ENCODE data around the gene LYRM7. TPM values are rescaled to one million over a fixed set of nuclear protein-coding genes. Genes with fewer than 3 reads are reported as not detected.
"Not testable (repeated sequence)": the region's sequence is repeated elsewhere in the genome, so short reads cannot be mapped to it uniquely, and the experiment has no call there.

The LYRM7 gene
- total RNA-seq, 1 donor from 2014 or later, result 28.7 TPM

DNA sequence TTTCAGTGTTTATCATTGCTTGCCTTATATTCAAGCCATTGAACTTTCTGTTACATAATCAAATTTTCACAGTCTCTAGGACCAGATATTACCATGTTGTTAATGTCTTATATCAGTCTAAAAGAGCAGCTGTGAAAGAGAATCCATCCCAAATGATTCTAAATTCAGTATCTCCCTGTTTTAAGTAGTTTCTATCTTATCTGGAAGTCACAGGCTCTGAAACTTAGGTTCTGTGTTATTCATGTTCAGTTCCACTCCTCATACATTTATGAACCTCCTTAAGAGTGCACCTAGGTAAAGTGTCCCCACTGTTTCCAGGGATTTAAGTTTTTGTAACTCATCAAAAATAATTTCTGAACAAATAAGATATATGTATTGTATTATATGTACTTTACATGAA lies 9.7 kb downstream of the LYRM7 start:
- DNase-seq, result no peak

- no peak for DNase-seq
Measured at GRCh38 chr5:131182839-131183238, 12.1 kb downstream of the LYRM7 start.

GRCh38 chr5:131185523-131186104 lies 14.9 kb downstream of the LYRM7 start:
- DNase-seq, result no peak

DNA sequence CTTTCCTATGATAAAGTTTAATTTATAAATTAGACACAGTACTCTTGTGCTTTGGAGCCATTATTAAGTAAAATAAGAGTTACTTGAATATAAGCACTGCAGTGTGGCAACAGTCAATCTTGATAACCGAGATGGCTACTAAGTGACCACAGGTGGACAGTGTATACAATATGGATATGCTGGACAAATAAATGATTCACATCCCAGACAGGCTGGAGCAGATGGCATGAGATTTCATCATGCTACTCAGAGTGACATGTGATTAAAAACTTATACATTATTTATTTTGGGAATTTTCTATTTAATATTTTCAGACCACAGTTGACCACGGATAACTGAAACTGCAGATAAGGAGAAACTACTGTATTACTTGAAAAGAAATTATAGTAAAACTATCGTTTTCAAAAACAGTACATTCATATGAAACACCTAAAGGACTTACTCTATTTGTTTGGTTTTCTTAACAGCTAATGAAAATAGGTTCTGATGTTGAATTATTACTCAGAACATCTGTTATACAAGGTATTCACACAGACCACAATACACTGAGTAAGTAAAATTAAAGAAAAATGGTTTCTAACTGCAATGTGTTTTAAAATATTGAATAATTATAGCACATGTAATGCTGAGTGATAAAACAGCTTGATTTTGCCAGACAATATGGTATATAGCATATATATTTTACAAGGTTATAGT lies 16.0 kb downstream of the LYRM7 start:
- no peak for DNase-seq

DNA sequence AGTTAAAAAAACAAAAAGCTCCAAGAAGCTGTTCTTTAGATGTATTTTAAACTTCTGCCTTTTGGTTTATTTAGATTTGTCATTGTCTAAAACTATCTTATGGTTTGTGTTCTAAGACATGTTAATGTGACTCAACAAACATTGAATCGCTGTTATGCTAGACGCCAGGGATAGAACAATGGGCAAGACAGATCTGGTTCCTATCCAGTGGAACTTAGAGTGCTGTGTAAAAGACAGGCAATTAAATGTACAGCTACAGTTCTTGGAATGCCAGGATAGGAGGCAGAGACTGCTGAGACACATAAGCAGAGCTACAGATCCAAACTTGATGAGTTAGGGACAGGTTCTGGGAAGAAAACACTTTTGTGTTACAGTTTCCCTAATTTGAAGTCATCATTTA lies 22.4 kb downstream of the LYRM7 start:
- DNase-seq, result no peak

DNA sequence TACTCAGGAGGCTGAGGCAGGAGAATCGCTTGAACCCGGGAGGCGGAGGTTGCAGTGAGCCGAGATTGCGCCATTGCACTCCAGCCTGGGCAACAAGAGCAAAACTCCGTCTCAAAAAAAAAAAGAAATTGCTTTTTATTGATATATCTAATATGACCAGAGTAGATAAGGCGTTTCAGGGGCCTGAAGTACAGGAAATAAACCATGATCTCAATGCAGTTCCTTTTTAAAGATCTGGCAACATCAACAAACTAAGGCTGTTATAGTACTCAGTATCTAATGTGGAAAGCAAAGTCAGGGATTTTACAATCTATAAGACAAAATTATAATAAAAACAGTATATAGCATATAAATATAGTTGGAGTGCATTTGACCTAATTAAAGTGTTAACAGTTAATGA lies 23.2 kb downstream of the LYRM7 start:
- not testable (repeated sequence) for DNase-seq

DNA sequence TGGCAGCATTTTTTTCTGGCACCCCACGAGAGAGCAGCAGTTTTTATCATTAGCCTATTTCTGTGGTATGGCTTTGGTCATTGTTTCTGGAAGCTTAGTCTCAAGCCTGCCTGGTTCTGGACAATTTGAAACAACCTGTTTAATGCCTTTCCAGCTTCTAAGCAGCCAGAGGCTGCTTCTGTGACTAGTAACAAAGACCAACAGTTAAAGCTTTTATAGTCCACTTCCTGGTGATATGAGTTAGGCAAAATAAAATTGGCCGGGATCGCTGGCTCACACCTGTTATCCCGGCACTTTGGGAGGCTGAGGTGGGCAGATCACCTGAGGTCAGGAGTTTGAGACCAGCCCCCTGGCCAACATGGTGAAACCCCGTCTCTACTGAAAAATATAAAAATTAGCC lies 24.0 kb downstream of the LYRM7 start:
- no peak for DNase-seq

- no peak for DNase-seq
Measured at GRCh38 chr5:131195696-131196095, 25.0 kb downstream of the LYRM7 start.

- no peak for DNase-seq
Measured at GRCh38 chr5:131196331-131196730, 25.6 kb downstream of the LYRM7 start.

GRCh38 chr5:131198625-131199024 lies 27.9 kb downstream of the LYRM7 start:
- no peak for DNase-seq

GRCh38 chr5:131200560-131200959 lies 29.8 kb downstream of the LYRM7 start:
- no peak for DNase-seq

DNA sequence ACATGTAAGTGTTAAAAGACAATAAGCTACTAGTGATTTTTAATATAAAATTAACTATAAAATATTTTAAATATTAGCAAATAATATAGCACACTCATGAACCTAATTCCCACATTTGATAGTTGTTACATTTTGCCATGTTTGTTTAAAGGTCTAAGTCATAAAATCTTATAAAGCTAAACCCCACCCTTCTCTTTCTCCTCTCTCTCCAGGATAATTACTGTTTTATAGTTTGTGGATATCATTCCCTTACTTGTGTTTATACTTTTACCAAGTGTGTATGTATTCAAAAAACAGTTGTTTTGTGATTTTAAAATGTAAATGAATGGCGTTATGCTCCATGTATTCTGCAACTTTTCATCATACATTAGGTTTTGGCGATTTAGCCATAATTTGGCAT lies 34.2 kb downstream of the LYRM7 start:
- DNase-seq, result no peak

- DNase-seq, result no peak
Measured at GRCh38 chr5:131206061-131206460, 35.3 kb downstream of the LYRM7 start.

- no peak for DNase-seq
Measured at GRCh38 chr5:131206772-131207171, 36.0 kb downstream of the LYRM7 start.

GRCh38 chr5:131209175-131209505 lies 38.4 kb downstream of the LYRM7 start:
- no peak for DNase-seq

DNA sequence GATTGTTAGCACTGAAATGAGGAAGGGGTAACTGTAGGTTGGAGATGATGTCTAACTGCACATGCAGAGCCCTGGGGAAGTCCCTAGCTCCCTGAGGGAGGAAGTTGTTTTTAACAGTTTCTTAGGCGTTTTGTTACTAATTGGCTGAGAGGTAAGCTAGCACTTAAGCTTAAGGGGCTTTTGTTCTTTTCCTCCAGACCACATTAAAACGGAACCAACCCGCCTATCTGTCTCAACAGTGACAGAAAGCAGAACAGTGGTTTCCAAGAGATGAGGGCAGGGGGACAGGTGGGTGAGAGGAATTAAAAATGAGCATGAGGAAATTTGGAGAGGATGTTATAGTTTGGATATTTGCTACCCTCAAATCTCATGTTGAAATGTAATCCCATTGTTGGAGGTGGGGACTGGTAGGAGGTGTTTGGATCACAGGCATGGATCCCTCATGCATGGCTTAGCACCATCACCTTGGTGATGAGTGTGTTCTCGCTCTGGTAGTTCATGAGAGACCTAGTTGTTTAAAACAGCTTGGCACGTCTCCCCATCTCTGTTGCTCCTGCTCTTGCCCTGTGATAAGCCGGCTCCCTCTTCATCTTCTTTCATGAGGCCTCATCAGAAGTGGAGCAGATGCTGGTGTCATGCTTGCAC lies 38.9 kb downstream of the LYRM7 start:
- no peak for DNase-seq

- no peak for DNase-seq
Measured at GRCh38 chr5:131210151-131210510, 39.4 kb downstream of the LYRM7 start.

DNA sequence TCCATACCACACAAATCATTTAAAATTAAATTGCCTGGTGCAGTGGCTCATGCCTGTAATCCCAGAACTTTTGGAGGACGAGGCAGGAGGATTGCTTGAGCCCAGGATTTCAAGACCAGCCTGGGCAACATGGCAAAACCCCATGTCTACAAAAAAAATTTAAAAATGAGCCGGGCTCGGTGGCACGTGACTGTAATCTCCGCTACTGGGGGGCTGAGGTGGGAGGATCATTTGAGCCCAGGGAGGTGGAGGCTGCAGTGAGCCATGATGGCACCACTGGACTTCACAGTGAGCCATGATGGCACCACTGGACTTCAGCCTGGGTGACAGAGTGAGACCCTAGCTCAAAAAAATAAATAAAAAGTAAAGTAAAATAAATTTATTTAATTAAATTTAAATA lies 40.9 kb downstream of the LYRM7 start:
- no peak for DNase-seq

GRCh38 chr5:131212471-131213021 lies 41.8 kb downstream of the LYRM7 start:
- no peak for DNase-seq

DNA sequence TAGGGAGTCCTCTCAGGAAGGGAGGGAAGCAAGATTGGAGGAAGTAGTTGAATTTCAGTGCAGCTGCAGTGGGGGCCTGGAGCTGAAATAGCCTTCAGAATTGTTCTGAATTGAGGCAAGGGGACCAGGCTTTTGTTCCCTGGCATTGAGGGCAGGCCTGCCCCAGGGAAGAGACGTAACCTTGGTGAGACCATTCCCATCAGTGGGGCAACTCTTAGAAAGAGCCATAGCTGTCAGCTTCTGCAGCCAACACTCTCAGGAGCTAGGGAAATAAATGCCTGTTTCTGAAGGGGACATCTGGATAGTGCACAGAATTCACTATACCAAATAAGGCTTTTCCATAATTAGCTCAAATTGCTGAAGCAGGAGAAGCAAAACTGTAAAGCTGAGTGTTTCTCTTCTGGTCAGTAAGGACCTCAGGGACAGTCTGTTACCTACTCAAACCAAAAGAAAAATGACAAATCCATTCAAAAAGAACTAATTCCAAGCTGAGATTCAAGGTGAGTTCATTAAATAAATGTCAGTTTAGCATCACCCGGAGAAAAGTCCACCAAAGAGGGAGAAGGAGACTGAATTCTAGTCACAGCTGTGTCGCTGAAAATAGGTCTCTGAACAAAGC lies 44.0 kb downstream of the LYRM7 start:
- DNase-seq, result no peak

GRCh38 chr5:131217791-131218190 lies 47.0 kb downstream of the LYRM7 start:
- DNase-seq, result no peak

DNA sequence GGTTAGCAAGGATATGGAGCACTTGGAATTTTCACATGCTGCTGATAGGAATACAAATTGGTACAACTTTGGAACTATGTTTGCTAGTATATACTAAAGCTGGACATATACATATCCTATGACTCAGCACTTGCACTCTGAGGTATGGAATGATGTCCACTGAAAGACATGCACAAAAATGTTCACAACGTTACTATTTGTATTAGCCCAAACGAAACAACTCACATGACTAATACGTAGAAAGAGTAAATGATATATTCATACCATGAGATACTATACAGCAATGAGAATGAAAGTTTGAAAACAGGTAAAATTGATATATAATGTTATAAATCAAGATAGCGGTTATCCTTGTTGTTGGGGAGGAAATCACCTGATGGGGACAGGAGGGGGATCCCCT lies 47.6 kb downstream of the LYRM7 start:
- DNase-seq, result no peak

DNA sequence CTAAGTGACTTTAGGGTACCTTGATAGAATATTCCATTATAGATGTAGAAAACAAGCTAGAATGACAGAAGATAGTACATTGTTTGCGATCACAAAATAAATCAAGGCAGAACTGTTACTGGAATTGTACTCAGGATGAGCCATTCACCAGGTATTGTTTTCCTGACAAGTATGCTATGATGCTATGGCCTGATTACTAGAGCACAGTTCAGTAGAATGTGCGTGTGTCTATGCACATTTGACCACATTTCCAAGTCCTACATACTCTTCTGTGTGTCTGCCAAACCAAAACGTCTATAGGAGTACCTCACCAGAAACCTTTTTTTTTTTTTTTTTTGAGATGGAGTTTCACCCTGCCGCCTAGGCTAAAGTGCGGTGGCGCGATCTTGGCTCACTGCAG lies 49.8 kb downstream of the LYRM7 start:
- DNase-seq, result no peak
